K562 (cell line): Measurements from ENCODE around the gene SLFNL1. TPM values are rescaled to one million over a fixed set of nuclear protein-coding genes. Genes with fewer than 3 reads are reported as not detected.

Experiments
- ATAC-seq: fragments of 200-7000 bp; cut with Tn5 transposase; 3 replicates; pipeline ENCODE4 v1.9.1; 2020; ENCODE audit warnings: moderate library complexity
- BruUV-seq: library from RNA; stranded (reverse); fragments of 400-500 nt; replicated peaks from 2 replicates; lab custom pipeline; 2021; lab: Mats Ljungman, UMichigan
- CTCF ChIA-PET: fragments of 300-600 bp; formaldehyde crosslinking; extraction: SDS; loops from one replicate; lab custom pipeline; 2021; ENCODE audit warnings: low intra/inter-chr PET ratio; lab: Yijun Ruan, JAX
- POLR2A ChIA-PET: fragments of 300-600, 350-650 bp; sonication (Branson Sonifier 250); formaldehyde crosslinking; extraction: SDS; loops from one replicate; lab custom pipeline; 2021; ENCODE audit warnings: antibody characterized with exemption, inconsistent platforms; lab: Yijun Ruan, JAX
- DNase-seq, 4 experiments: peaks; one replicate each; pipeline versions ENCODE4 v3.0.0 to v3.0.0-alpha.2; 2011 to 2018; ENCODE audit warnings: low spot score in 3 of 4, mixed read lengths in 3 of 4; ENCODE audit errors: extremely low read depth in 1 of 4
- FAIRE-seq: peaks from 2 replicates; lab custom pipeline; 2011; peaks lifted over from hg19 to GRCh38; lab: Jason Lieb, UNC
- H2AFZ ChIP-seq: 2 replicates; pipeline ENCODE4 v1.6.0; 2011; ENCODE audit warnings: low read depth, low read length, control low read depth, inconsistent platforms
- H3K27ac ChIP-seq: fragments of 200-600 bp; 3 replicates; pipeline ENCODE4 v1.8.0; 2011; ENCODE audit warnings: low read depth, mild to moderate bottlenecking, control low read depth, inconsistent platforms, low read length, moderate library complexity, mixed read lengths; ENCODE audit errors: extremely low read depth
- H3K27me3 ChIP-seq, 2 experiments: fragments of 300-600 bp in 1 of 2; 2 replicates in 1 of 2; 3 replicates in 1 of 2; pipeline versions ENCODE4 v1.6.0 to v1.8.0; 2011; ENCODE audit warnings: inconsistent platforms in 2 of 2, low read length in 2 of 2, mild to moderate bottlenecking in 1 of 2, mixed read lengths in 1 of 2, moderate library complexity in 1 of 2; ENCODE audit not compliant: control insufficient read depth in 2 of 2, insufficient read depth in 2 of 2
- H3K36me3 ChIP-seq: fragments of 300-600 bp; 3 replicates; pipeline ENCODE4 v1.8.0; 2011; ENCODE audit warnings: mild to moderate bottlenecking, low read length, inconsistent platforms; ENCODE audit not compliant: control insufficient read depth, insufficient read depth
- H3K4me1 ChIP-seq, 2 experiments: fragments of 200-600 bp in 1 of 2; replicated peaks in 1 of 2; 2 replicates in 1 of 2; 3 replicates in 1 of 2; pipeline versions ENCODE4 v1.5.1 to v1.8.0; 2011; ENCODE audit warnings: inconsistent platforms in 2 of 2, low read length in 2 of 2, mild to moderate bottlenecking in 1 of 2, mixed read lengths in 1 of 2, moderate library complexity in 1 of 2; ENCODE audit not compliant: control insufficient read depth in 2 of 2, insufficient read depth in 2 of 2
- H3K4me2 ChIP-seq: 2 replicates; pipeline ENCODE4 v1.6.1; 2011; ENCODE audit warnings: low read length, control low read depth, inconsistent platforms, mixed read lengths; ENCODE audit not compliant: insufficient read depth
- H3K4me3 ChIP-seq: fragments of 200-600 bp; sonication (generic), shearing (Covaris generic); 2 replicates; pipeline ENCODE4 v1.5.1; 2016; ENCODE audit warnings: control low read depth, inconsistent platforms
- H3K79me2 ChIP-seq: fragments of 200-600 bp; 3 replicates; pipeline ENCODE4 v1.8.0; 2011; ENCODE audit warnings: low read length, inconsistent platforms; ENCODE audit not compliant: control insufficient read depth, insufficient read depth
- H3K9ac ChIP-seq, 2 experiments: 2 replicates each; pipeline versions ENCODE4 v1.6.0 to v1.6.1; 2011; ENCODE audit warnings: low read depth in 2 of 2, low read length in 2 of 2, control low read depth in 1 of 2, inconsistent platforms in 1 of 2, mild to moderate bottlenecking in 1 of 2, mixed read lengths in 1 of 2; ENCODE audit not compliant: insufficient read depth in 1 of 2
- H3K9me1 ChIP-seq: one replicate; pipeline ENCODE4 v1.6.0; 2011; ENCODE audit warnings: inconsistent platforms, mild to moderate bottlenecking, low read length, moderate library complexity; ENCODE audit not compliant: control insufficient read depth, insufficient read depth
- H3K9me3 ChIP-seq: replicated peaks from 2 replicates; pipeline ENCODE4 v1.5.1; 2011; ENCODE audit warnings: low read depth, low read length, inconsistent platforms; ENCODE audit not compliant: control insufficient read depth, insufficient read depth
- H4K20me1 ChIP-seq: replicated peaks from 2 replicates; pipeline ENCODE4 v1.6.1; 2011; ENCODE audit warnings: low read length, inconsistent platforms, mixed read lengths; ENCODE audit not compliant: control insufficient read depth, insufficient read depth
- ARNT ChIP-seq, 2 experiments: fragments of 450-650 bp; IDR thresholded peaks; 2 replicates each; pipeline ENCODE4 v1.6.1; 2016; ENCODE audit warnings: mild to moderate bottlenecking in 1 of 2
- KAT8 ChIP-seq: fragments of 450-650 bp; IDR thresholded peaks from 2 replicates; pipeline ENCODE4 v1.6.1; 2016; ENCODE audit warnings: low read depth, mild to moderate bottlenecking
- MEIS2 ChIP-seq: fragments of 450-650 bp; IDR thresholded peaks from 2 replicates; pipeline ENCODE4 v1.6.1; 2014; ENCODE audit warnings: mild to moderate bottlenecking; ENCODE audit not compliant: partially characterized antibody
- MTF1 ChIP-seq: fragments of 250-450 bp; sonication (Bioruptor Pico); IDR thresholded peaks from 2 replicates; pipeline ENCODE4 v1.9.0; 2021; ENCODE audit warnings: moderate library complexity, mild to moderate bottlenecking, inconsistent platforms, borderline replicate concordance
- NELFE ChIP-seq: IDR thresholded peaks from 2 replicates; pipeline ENCODE4 v1.6.1; 2011; ENCODE audit warnings: mild to moderate bottlenecking; ENCODE audit not compliant: insufficient read depth, insufficient read length
- NR3C1 ChIP-seq: sonication (generic); formaldehyde crosslinking; IDR thresholded peaks from 2 replicates; pipeline ENCODE4 v1.8.1; 2022; ENCODE audit warnings: missing genetic modification reagents
- RB1 ChIP-seq: fragments of 450-650 bp; IDR thresholded peaks from 2 replicates; pipeline ENCODE4 v1.6.1; 2017; ENCODE audit warnings: low read depth, mild to moderate bottlenecking
- RFX7 ChIP-seq: fragments of 250-450 bp; sonication (Bioruptor Pico); IDR thresholded peaks from 2 replicates; pipeline ENCODE4 v1.5.1; 2021; ENCODE audit warnings: mild to moderate bottlenecking
- RUNX1 ChIP-seq: sonication (generic); IDR thresholded peaks from 2 replicates; pipeline ENCODE4 v1.6.1; 2016; ENCODE audit warnings: antibody characterized with exemption, low read depth
- SMARCB1 ChIP-seq: IDR thresholded peaks from 2 replicates; pipeline ENCODE4 v1.6.1; 2011; ENCODE audit warnings: improper control_type of control experiment, low read depth; ENCODE audit not compliant: insufficient read length
- ZC3H8 ChIP-seq: fragments of 450-650 bp; IDR thresholded peaks from 2 replicates; pipeline ENCODE4 v1.6.1; 2017
- WGBS: fragments of 100-300 bp; shearing (Covaris generic); methylation state at CpG from one replicate; pipeline ENCODE4 v1.1.6; 2016; ENCODE audit warnings: low coverage, mixed read lengths; ENCODE audit not compliant: insufficient coverage; ENCODE audit errors: missing lambda C conversion rate; 5-methylcytosine and 5-hydroxymethylcytosine counted together
- in situ Hi-C: fragments of 300-500 bp; cut with MboI; formaldehyde crosslinking; loops from 4 replicates; pipeline ENCODE4 v1.15.0; 2018; ENCODE audit warnings: inconsistent platforms, mixed read lengths
- intact Hi-C: fragments of 100-400 bp; cut with micrococcal nuclease; formaldehyde crosslinking; loops from 2 replicates; pipeline ENCODE4 v1.14.2; 2022
- polyA plus RNA-seq, 8 experiments: library from polyadenylated mRNA; depleted of rRNA in 4 of 8; stranded (reverse) in 5 of 8; unstranded in 3 of 8; fragments of >200 nt; fragmentation: Nextera tagmentation in 2 of 8; fragmentation: Illumina TruSeq in 1 of 8; extraction: Ambion mirVana in 2 of 8; extraction: Trizol in 1 of 8; gene quantifications; 2 replicates each; pipeline versions ENCODE4 v1.2.1 to v1.2.3, GENCODE V29; 2011 to 2014; ENCODE audit warnings: inconsistent platforms in 1 of 8, missing spikeins in 1 of 8
- total RNA-seq, 7 experiments: library from RNA; depleted of rRNA in 6 of 7; stranded (reverse); fragments of >200 nt in 6 of 7; fragmentation: Illumina TruSeq in 2 of 7; extraction: Trizol in 2 of 7; gene quantifications; 2 replicates each; pipeline versions ENCODE4 v1.2.1 to v1.2.3, GENCODE V29; 2011 to 2021; ENCODE audit warnings: low replicate concordance in 1 of 7
- TF ChIP-seq, protein P1 (sequence below), 2 experiments: fragments of 450-650 bp in 1 of 2; sonication (generic) in 1 of 2; formaldehyde crosslinking; conservative IDR thresholded peaks; 2 replicates each; pipeline versions ENCODE4 v1.4.0 to v1.8.1; 2020 to 2022; ENCODE audit warnings: mild to moderate bottlenecking in 1 of 2, missing genetic modification reagents in 1 of 2

SLFNL1 gene
- total and polyA plus RNA-seq, 9 of the 15 experiments (the other 6 are each of a cell fraction or from before 2014, with no cell fraction given) = 0.05 to 0.14 (median 0.06) TPM; not detected in 5

DNA sequence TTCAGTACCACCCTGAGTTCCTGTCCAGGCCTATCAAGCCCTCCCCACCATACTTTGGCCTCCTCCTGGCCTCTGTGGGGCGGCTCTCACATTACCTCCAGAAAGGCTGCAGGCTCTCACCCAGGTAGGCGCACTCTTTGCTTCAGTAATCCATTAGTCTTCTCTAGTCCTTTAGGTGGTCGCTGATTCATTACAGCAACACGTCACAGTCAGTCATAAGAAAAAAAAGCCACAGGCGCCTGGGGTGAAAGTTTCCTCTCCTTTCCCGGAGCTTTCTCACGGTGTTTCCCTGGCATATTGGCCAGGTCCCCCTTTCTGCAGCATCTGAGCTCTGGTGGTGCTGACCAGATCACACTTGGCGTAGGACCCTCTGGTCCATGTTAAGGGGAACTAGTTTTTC, 12.1 kb downstream of the SLFNL1 start (continued):
- TF ChIP-seq, protein P1, sequence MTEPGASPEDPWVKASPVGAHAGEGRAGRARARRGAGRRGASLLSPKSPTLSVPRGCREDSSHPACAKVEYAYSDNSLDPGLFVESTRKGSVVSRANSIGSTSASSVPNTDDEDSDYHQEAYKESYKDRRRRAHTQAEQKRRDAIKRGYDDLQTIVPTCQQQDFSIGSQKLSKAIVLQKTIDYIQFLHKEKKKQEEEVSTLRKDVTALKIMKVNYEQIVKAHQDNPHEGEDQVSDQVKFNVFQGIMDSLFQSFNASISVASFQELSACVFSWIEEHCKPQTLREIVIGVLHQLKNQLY (CRISPR knock-in tag; conservative IDR thresholded peaks at IDR 0.05) = no peak
- TF ChIP-seq NR3C1 (CRISPR knock-in tag) = no peak
- TF ChIP-seq SMARCB1 = no peak
- no peak for TF ChIP-seq RUNX1
- no peak for TF ChIP-seq RFX7 (CRISPR knock-in tag)
- TF ChIP-seq KAT8 = no peak
- no peak for TF ChIP-seq RB1
- TF ChIP-seq MTF1 (CRISPR knock-in tag) = no peak
- no peak for TF ChIP-seq NELFE

DNA sequence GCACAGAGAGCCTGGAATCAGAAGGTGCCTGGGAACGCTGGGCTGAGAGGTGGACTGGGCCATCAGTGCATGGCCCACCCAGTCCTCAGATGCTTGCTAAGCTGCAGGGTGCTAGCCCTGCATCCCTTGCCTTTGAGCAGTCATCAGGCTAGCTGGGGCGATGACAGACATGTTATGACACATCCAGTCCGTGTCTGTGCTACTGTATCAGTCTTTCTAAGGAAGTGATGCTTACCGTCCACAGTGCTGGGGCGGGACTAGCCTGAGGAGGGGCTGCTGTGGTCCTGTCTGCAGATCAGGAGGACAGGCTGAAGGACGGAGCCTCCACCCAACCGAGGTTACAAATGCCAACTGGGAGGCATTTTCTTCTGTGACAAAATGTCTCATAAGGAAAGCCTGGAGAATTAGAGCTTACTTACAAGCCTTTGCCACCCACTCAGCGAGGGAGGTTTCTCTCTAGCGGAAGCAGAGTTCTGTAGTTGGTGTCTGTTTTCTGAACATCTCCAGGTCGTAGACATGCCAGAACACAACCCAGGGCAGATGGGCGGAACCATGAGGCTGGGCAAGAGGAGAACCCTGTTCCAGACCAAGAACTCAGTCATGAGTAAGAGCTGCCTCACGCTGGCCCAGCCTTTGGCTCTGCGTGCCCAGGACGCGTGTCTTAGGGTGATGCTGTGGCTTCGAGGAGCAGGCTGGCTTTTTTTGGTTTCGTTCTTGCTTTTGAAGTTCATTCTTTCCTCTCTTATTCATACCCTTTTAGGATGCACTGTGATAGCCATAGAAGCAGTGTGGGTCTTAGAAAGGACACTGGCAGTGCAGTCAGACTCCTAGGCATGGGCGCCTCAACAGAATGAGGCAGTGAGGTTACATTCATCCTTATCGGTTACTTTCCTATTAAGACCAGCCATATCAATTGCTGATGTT, 14.3 kb downstream of the SLFNL1 start:
- Histone ChIP-seq H3K36me3 (peaks cover 99% of the 10 kb centered on the region), H2AFZ (no peak overlapping the region), H3K27ac (no peak overlapping the region), H3K4me3 (no peak overlapping the region), H3K9me1 (peaks cover 10% of the 10 kb centered on the region), H3K27me3 (no peaks in the 10 kb centered on the region; a peak in 1 of 5 replicates), H3K9me3 (no peaks in the 10 kb centered on the region), H4K20me1 (peaks cover 20% of the 10 kb centered on the region), H3K9ac (0 out of 4 replicates have a peak overlapping the region, but pooled peaks of 1 of the 2 experiments have one; percentile 29), H3K4me1 (peaks cover 13 to 17% of the 10 kb centered on the region in 2 experiments; a peak in 4 of 5 replicates), H3K79me2 (peaks cover 8% of the 10 kb centered on the region; the same call in 2 of the 3 replicates), H3K4me2 (no peak overlapping the region)
- no peak for ATAC-seq
- no TSS peak for BruUV-seq
- DNase-seq = no peak
- intact Hi-C loops = no loop called here
- in situ Hi-C loops = no loop called here
- CTCF ChIA-PET = no interaction called here
- TF ChIP-seq ARNT (IDR thresholded peaks at IDR 0.05) (no peak), MEIS2 (peak; percentile 63), ZC3H8 (no peak)
- POLR2A ChIA-PET = interaction anchor here (0.6 kb wide), 1 partner anchor 54 kb away, joined by 3 read pairs; no protein-coding TSS in a partner anchor
- no peak for FAIRE-seq
- WGBS = 89% methylated on average over 19 of the region's 19 CpGs
